ENCODE data around the gene TELO2.

TELO2 gene

DNA sequence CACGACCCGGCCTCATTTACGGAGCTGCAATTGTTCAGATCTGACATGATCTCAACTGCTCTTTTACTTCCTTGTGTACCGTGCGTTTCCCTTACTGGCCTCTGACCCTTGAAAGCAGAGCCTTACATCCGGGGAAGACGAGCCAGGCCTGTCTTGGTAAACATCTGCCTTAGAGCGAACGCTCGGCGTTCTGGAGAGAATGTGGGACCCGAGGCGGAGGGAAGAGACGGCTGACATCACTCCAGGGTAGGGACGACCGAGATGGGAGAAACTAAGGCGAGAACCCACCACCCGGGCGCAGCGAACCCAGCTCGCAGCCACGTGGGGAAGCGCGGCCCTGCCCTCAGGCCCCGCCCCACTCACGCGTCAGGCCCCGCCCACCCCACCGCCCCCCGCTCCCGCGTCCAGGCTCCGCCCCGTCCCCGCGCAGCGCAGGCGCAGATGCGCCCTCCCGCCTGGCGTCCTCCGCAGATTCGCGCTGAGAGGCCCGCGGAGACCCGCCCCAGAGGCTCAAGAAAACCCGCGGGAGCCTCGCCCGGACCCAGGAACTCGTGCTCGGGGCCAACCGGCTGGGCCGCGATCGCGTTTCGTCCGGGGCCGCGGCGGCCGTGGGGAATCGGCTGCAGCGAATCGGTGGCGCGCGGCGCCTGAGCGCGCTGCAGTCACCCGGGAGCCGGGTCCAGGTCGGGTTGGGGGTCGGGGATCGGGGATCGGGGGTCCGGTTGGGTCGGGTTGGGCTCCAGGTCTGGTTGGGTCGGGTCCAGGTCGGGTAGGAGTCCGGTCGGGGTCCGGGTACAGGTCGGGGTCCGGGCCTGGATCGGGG lies at the start of gene TELO2:
TSS of gene TELO2 (plus strand) at position 438 of the 823 bp plus-strand sequence. CDS start 922 bp downstream, outside the sequence.
- Histone ChIP-seq H3K27me3 (ENCODE audit: control insufficient read depth, low read length) (no peaks in the 10 kb centered on the region), H3K36me3 (ENCODE audit: control insufficient read depth, low read length) (peaks cover 37% of the 10 kb centered on the region), H3K9me2 (replicated peaks; ENCODE audit: control insufficient read depth, low read length) (no peaks in the 10 kb centered on the region), H3K4me2 (ENCODE audit: low read length) (peak within 1 kb of the TSS; percentile 68), H3K27ac (ENCODE audit: low read depth, low read length) (peak within 1 kb of the TSS; percentile 49), H4K20me1 (ENCODE audit: control insufficient read depth, insufficient read depth, low read depth, low read length) (no peaks in the 10 kb centered on the region), H3K9me3 (ENCODE audit: control insufficient read depth, insufficient read depth, low read length) (no peaks in the 10 kb centered on the region), H3F3A (ENCODE audit: control insufficient read depth, insufficient read depth) (no peaks in the 10 kb centered on the region), H3K79me2 (ENCODE audit: control insufficient read depth, low read length) (peaks cover 49% of the 10 kb centered on the region), H3K4me3 (ENCODE audit: low read length) (peak within 1 kb of the TSS; percentile 86), H3K4me1 (ENCODE audit: control insufficient read depth, low read length) (peaks cover 21% of the 10 kb centered on the region)
- TF ChIP-seq, protein P1, sequence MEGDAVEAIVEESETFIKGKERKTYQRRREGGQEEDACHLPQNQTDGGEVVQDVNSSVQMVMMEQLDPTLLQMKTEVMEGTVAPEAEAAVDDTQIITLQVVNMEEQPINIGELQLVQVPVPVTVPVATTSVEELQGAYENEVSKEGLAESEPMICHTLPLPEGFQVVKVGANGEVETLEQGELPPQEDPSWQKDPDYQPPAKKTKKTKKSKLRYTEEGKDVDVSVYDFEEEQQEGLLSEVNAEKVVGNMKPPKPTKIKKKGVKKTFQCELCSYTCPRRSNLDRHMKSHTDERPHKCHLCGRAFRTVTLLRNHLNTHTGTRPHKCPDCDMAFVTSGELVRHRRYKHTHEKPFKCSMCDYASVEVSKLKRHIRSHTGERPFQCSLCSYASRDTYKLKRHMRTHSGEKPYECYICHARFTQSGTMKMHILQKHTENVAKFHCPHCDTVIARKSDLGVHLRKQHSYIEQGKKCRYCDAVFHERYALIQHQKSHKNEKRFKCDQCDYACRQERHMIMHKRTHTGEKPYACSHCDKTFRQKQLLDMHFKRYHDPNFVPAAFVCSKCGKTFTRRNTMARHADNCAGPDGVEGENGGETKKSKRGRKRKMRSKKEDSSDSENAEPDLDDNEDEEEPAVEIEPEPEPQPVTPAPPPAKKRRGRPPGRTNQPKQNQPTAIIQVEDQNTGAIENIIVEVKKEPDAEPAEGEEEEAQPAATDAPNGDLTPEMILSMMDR (IDR thresholded peaks at IDR 0.05; ENCODE audit: low read depth, low read length, poor library complexity, severe bottlenecking) = no peak
- TF ChIP-seq EZH2phosphoT487 (IDR thresholded peaks at IDR 0.05; ENCODE audit: borderline replicate concordance, low read length) = no peak

- no peaks in the 10 kb centered on the region for H3K4me1 ChIP-seq (ENCODE audit: control insufficient read depth, low read length)
- no peak overlapping the region for H3K4me3 ChIP-seq (ENCODE audit: low read length)
- H3K9me3 ChIP-seq (ENCODE audit: control insufficient read depth, insufficient read depth, low read length) = no peaks in the 10 kb centered on the region
- H3K79me2 ChIP-seq (ENCODE audit: control insufficient read depth, low read length) = no peaks in the 10 kb centered on the region
- no peaks in the 10 kb centered on the region for H3F3A ChIP-seq (ENCODE audit: control insufficient read depth, insufficient read depth)
- no peak for TF ChIP-seq EZH2phosphoT487 (IDR thresholded peaks at IDR 0.05; ENCODE audit: borderline replicate concordance, low read length)
- TF ChIP-seq, protein P1 (IDR thresholded peaks at IDR 0.05; ENCODE audit: low read depth, low read length, poor library complexity, severe bottlenecking) = no peak
- H3K27ac ChIP-seq (ENCODE audit: low read depth, low read length) = no peak overlapping the region
- no peak overlapping the region for H3K4me2 ChIP-seq (ENCODE audit: low read length)
- peaks cover 8% of the 10 kb centered on the region; the same call in 1 of the 2 replicates for H3K36me3 ChIP-seq (ENCODE audit: control insufficient read depth, low read length)
- no peaks in the 10 kb centered on the region for H4K20me1 ChIP-seq (ENCODE audit: control insufficient read depth, insufficient read depth, low read depth, low read length)
- H3K27me3 ChIP-seq (ENCODE audit: control insufficient read depth, low read length) = no peaks in the 10 kb centered on the region
- no peaks in the 10 kb centered on the region for H3K9me2 ChIP-seq (replicated peaks; ENCODE audit: control insufficient read depth, low read length)
Measured at GRCh38 chr16:1443403-1443973, 49.7 kb upstream of the TELO2 start.

DNA sequence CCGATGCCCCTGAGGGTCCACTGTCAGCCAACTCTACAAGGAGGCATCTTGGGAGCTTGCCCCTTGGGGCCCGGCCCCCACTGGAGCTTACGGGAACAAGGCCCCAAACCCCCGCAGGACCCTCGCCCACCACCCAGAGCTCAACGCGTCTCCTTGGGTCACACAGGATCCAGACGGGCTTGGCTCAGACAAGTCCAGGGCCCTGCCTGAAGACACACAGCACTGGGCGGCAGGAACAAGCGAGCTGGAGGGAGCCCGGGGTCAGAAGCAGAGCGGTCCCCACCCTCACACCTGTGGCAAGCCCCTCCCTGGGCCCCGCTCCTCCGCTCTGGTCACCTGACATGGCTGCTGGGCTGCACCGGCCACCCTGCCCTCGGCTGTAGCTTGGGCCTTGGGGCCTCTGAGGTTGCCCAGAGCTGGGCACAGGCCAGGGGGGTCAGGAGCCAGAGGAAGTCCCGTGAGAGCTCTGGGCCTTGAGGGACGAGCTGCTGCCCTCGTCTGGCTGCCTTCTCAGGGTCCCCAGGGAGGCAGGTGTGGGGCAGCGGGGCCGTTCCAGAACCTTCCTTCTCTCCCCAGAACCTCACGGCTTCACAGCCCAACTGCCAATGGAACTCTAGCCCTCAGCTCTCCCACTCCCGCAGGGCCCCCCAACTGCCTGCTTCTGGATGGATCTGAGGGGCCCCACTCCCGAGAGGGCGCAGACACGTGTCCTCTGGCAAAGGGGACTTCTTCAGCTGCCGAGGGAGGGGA lies 49.0 kb upstream of the TELO2 start, which contains the start of gene CCDC154:
TSS of gene CCDC154 (minus strand) at position 577 of the 750 bp plus-strand sequence. CDS start at position 343, 234 bp downstream.
- H3K4me1 ChIP-seq (ENCODE audit: control insufficient read depth, low read length) = no peaks in the 10 kb centered on the region
- no peaks in the 10 kb centered on the region for H3F3A ChIP-seq (ENCODE audit: control insufficient read depth, insufficient read depth)
- no peaks in the 10 kb centered on the region for H3K27me3 ChIP-seq (ENCODE audit: control insufficient read depth, low read length)
- no peaks in the 10 kb centered on the region for H3K79me2 ChIP-seq (ENCODE audit: control insufficient read depth, low read length)
- H4K20me1 ChIP-seq (ENCODE audit: control insufficient read depth, insufficient read depth, low read depth, low read length) = no peaks in the 10 kb centered on the region
- peaks cover 8% of the 10 kb centered on the region; the same call in 1 of the 2 replicates for H3K36me3 ChIP-seq (ENCODE audit: control insufficient read depth, low read length)
- H3K4me2 ChIP-seq (ENCODE audit: low read length) = no peak within 1 kb of the TSS
- no peaks in the 10 kb centered on the region for H3K9me3 ChIP-seq (ENCODE audit: control insufficient read depth, insufficient read depth, low read length)
- H3K4me3 ChIP-seq (ENCODE audit: low read length) = no peak within 1 kb of the TSS
- TF ChIP-seq, protein P1 (IDR thresholded peaks at IDR 0.05; ENCODE audit: low read depth, low read length, poor library complexity, severe bottlenecking) = no peak
- TF ChIP-seq EZH2phosphoT487 (IDR thresholded peaks at IDR 0.05; ENCODE audit: borderline replicate concordance, low read length) = no peak
- no peak within 1 kb of the TSS for H3K27ac ChIP-seq (ENCODE audit: low read depth, low read length)
- no peaks in the 10 kb centered on the region for H3K9me2 ChIP-seq (replicated peaks; ENCODE audit: control insufficient read depth, low read length)
